Amygdala (tissue), 56 donors: ENCODE results near the gene NEURL1B.
A peak's percentile ranks its signal among the peaks of the same experiment; 100 is the strongest.

ENCODE experiments used
- DNase-seq, 56 donors: peaks; one replicate each; lab custom pipeline; 2025; lab: John Stamatoyannopoulos, UW

Gene NEURL1B

DNA sequence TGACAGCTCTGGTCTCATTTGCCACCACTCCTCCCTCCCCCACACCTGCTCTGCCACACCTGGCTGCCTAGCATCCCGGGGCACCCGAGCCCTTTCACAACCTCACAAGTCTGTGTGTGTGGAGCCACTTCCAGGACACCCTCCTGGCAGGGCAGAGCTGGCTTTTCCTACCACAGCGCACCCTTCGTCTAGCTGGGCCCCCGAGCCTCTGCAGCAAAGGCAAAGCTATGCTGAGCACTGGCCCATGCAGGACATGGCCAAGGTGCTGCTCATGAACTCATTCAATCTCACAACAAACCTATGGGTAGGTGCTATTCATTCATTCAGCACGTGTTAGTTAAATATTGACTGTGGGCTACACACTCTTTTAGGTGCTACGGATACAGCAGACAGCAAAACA, 86.5 kb downstream of the NEURL1B start:
- DNase-seq, result no peak

DNA sequence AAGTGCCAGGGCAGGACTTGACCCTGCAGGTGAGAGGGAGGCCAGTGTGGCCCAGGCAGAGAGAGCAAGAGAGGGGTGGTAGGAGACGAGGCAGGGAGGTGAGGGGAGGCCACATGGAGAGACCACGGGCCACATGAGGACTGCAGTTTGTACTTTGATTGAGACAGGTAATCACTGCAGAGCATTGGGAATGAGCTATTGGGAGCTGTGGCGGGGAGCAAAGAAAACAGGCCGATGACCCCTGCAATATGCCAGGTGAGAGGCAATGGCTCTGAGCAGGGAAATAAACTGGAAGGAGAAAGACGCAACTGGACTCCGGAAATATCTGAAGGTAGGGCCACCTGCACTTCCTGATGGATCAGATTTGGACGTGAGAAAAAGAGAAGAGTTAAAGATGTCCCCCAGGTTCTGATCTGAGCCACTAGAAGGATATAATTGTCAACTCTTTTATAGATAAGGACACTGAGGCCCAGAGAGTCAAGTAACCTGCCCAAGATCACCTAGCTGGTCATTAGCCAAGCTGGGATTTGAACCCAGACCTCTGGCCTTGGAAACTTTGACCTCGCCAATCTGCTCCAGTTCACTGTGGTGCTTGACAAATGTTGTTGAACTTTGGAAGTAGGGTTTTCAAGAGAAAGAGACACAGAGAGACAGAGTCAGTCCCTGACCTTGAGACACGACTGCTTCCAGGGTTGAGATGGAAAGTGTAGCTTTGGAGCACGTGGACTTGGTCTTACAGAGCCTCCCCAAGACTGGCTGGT, 87.6 kb downstream of the NEURL1B start:
- no peak for DNase-seq

DNA sequence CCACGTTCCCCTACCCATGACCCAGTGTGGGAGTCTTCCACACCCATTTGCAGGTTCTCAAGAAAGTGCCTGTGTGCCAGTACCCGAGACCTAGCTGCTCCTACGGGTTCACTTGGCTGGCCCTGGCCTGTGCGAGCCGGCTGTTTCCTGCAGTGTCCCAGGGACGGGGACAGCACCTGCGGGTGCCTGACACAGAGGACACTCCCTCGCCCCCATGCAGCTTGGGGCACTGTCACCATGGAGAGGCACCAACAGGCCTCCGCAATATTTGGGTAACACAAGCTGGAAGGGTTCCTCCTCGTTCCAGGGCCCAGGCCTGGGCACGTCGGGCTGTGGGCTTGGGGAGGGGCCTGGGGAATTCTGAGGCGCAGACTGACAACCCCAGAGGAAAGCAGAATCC, 88.5 kb downstream of the NEURL1B start:
- DNase-seq, result no peak

DNA sequence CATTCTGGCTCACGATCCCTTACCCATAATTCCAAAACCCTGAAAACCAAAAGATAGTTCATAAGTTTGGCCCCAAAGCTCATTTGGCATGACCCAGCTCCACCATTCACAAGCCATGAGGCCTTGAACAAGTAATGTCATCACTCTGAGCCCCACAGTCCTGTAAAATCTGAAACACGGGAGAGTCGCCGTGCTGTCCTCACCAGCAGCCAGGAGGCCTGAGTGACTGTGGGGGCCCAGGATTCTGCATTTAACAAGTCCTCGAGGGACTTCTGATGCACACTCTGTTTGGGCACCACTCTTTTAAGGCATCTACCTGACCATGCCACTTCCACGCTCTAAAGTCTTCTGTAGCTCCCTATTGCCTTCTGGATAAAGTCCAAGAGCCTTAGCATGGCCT, 89.2 kb downstream of the NEURL1B start:
- DNase-seq, result no peak

DNA sequence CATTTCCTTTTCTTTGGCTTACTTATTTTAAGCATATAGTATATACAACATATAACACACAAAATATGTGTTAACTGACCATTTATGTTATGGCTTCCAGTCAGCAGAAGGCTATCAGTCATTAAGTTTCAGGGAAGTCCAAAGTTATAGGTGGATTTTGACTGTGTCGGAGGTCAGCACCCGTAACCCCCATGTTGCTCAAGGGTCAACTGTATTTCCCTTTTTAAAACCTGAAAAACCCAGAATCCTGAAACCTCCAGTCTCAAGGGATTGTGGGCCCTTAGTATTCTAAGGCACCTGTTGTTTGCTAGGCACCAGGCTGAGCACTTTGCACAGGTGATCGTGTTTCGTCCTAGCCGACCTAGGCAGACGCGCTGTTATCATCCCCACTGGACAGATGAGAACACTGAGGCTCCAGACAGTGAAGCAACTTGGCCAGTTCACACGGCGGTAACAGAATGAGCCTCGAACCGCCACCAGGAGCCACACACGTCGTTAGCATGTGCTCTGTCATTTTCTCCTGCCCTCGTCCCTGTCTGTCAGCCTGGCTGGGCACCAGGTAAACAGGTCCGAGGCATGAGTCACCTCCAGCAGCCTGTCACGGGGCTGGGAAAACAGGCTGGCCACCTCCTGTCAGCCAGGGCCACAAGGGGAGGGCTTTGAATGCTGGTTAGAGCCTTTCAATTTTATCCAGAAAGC, 90.1 kb downstream of the NEURL1B start:
- no peak for DNase-seq

DNA sequence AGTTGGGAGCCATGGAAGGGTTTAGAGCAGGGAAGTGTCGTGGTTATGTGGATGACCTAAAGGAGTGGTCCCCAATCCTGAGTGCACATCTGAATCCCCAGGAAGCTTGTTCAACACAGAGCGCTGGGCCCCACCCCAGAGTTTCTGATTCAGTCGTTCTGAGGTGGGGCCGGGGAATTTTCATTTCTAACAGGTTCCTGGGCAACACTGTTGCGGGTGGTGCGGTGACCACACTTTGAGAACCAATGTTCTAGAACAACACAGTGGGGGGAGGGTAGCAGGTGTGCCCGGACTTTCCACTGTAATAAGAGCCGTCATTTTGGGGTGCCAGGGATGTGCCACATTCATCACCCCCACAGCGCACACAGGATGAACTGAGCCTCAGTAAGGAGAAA, 90.6 kb downstream of the NEURL1B start:
- no peak for DNase-seq

DNA sequence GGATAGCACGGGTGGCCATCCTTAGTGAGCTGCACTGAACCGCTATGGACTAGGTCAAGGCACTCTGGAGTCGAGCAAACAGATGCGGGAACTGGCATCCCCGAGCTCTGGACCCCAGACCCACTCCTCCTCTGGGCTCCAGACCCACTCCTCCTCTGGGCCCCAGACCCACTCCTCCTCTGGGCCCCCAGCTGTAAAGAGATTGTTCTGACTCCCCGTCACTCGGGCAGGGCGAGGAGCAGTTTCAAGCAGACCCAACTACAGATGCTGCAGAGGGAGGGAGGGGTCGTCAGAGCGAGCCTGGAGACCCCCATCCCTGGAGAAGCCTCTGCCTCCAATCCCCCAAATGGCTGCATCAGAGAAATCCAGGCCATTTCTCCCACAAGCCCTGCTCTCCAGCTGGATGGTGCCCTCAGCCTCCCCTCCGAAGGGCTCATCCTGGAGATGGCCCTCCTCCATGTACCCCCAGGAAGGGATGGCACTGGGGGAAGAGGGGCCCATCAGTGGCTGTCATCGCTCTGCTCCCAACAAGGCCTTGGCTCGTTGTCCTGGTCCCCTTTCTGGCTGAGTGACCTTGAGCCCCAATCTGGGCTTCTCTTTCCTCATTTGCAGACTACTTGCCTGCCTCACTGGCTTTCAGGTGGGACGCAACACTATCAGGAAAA, 91.3 kb downstream of the NEURL1B start:
- no peak for DNase-seq

DNA sequence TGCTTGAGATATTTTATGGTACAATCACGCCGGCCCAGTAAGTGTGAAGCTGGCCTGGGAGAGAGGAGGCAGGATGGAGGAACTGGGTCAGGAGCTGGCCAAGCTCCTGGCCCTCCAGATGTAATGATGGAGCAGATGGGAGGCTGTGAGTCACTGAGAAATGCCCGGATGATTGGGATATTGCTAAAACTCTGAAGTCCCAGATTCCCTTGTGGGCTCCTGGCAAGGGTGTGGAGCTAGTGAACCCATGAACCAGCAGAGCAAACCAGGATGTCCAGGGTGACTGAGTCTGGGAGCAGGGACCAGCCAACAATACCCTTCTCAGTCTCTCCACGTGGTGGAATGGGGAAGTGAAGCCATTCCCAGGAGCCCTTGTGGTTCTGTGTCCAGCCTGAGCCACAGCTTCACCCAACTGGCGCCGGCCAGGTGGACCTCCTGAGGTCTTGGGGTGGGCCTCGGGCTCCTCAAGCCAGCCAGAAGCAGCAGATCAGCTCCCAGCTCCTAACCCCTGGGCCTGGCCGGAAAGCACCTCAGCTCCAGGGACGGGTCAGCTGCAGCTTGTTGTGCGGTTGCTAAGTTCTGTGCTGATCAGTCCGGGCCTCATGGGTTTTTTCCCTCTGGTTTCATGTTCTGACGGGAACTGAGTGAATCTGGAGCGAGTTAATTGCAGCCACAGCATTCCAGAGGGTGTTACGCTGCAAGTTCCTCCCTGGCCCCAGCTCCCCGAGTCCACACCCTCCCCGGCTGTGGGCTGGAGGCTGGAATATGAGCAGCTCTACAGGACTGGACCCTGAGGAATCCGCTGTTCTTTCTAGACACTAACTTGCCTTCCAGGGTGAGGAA, 92.3 kb downstream of the NEURL1B start:
- no peak for DNase-seq

DNA sequence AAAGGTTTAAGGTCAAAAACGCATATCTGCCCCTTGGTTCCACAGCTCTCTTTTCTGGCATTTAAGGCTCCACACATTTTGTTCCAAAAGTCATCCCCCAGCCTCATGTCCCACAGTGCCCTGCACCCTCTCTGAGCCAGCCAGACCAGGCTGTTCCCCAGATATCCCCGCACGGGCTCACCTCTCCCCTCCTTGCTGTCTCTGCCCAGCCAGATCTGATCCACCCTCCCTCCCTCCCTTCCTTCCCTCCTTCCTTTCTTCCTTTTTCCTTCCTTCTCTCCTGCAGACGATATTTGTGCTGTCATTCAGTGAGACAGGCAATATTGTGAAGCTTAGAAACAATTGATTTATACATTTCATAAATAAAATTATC, 92.9 kb downstream of the NEURL1B start:
- DNase-seq, result no peak

DNA sequence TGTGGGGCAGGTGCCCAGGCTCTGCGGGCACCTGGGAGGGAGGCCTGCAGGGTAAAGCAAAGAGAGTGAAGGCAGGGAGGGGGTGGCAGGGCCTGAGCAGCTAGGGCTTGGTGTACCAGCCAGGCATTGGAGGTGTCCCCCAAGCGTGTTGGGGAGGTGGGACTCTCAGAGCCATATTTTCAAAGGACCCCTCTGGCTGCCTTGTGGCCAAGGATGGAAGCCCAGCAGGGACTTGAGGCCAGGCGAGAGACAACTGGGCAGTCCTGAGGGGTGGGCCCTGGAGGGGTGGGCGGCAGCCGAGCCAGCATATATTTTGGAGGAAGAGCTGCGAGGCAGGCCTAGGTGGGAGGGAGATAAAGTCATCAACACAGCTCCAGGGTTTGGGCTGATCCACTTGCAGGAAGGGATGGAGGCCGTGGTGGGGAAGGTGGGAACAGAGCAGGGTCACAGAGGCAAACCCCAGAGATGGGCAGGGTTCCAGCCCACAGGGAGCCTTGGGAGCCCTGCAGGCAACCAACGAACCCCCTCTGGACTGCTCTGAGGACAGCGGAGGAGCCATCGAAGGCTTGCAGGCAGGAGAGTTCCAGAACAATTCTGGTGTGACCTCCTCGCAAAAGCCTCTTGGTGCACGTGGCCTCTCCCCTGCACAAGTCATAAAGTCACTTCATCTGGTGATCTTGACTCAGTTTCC, 94.2 kb downstream of the NEURL1B start:
- no peak for DNase-seq

DNA sequence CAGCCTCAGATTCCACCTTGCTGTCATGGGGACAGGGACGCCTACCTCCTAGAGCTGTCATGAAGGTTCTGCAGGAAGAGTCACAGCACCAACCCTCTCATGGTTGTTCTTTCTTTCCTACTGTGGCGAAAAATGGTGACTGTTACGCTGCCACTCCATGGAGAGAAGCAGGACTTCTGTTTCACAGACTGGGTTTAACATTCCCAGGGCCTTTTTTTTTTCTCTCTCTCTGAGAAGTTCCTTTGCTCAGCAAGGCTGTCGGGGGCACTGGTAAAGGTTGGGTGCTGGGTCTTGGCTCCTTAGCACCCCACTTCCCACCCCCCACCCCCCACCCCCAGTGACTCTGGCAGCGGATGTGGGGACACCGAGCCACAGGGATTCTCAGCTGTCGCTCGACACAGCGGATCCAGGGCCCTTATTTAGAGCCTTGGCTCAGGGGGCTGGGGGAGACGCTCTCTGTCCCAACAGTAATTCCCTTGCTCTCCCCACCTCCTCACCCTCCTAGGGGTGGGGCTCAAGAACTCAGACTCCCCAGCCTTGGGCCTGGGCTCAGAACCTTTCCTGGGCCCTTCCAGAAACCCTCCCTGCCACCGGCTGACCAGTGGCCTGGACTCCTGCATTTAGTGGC, 95.6 kb downstream of the NEURL1B start:
- no peak for DNase-seq

DNA sequence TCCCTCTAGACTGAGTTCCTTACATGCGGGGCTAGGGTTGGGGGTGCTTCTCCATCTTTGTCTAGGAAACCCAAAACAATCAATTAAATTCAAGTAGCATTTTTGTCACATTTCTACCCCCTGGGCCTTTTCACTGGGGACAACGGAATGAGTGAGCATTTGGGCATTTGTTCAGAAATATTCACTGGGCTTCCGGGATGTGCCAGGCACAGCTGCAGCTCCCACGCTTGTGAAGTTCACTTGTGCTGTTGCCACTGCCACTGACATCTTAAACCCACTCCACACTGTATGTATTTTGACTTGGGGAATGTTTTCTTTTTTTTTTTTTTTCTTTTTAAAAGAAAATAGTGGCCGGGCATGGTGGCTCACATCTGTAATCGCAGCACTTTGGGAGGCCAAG, 98.3 kb downstream of the NEURL1B start:
- peak in 4 of 56 donors; percentile 5 to 28 (median 12) for DNase-seq

DNA sequence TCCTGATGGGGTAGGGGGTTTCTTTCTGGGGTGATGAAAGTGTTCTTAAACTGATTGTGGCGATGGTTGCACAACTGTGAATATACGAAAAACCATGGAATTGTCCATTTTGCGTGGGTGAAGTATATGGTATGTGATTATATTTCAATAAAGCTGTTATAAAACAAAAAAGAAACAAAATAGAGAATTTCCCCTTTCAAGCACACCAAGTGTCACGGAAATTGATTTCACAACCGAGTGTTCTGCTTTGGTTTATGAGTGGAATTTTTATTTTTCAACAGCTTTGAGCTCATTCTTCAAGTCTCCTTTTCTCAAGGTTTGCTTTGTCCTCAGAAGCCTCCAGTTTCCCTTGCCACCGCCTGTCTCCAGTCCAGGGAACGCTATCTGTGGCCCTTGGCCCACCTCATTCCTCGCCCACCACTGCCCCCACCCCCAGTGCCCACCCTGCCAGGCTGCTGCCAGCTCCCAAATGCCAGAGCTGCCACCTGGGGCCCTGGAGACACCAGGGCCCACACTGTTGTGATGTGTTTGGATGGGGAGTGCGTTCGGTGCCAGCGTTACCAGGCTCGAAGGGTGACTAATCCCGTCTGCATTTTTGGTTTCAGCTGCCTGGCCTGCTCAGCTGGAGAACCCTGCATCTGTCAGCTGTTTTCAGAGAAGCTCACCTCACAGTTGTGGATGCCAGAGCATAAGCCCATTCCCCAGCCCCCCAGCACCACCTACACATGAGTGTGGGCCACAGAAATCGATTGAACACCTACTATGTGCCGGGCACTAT, 99.6 kb downstream of the NEURL1B start:
- peak in 4 of 56 donors; percentile 7 to 43 (median 28) for DNase-seq
